HEK293 (cell line): ENCODE data around the gene PDE3A.

Source experiments
- CTCF ChIA-PET: fragments of 350-600 bp; formaldehyde crosslinking; extraction: SDS; loops from one replicate; lab custom pipeline; 2021; ENCODE audit warnings: antibody characterized with exemption; lab: Yijun Ruan, JAX
- POLR2A ChIA-PET: fragments of 300-600 bp; formaldehyde crosslinking; extraction: SDS; loops from one replicate; lab custom pipeline; 2020; ENCODE audit warnings: antibody characterized with exemption, inconsistent platforms; lab: Yijun Ruan, JAX
- H3K27ac ChIP-seq: fragments of 200-500 bp; sonication (Bioruptor generic); 2 replicates; pipeline ENCODE4 v1.5.1; 2014; ENCODE audit warnings: low read depth, low read length, control low read depth, inconsistent platforms; ENCODE audit errors: extremely low read depth
- H3K36me3 ChIP-seq, 2 experiments: fragments of 200-500 bp in 1 of 2; sonication (Bioruptor generic) in 1 of 2; 1 replicate in 1 of 2; 2 replicates in 1 of 2; pipeline ENCODE4 v1.5.1; 2014 to 2017; ENCODE audit warnings: inconsistent platforms in 2 of 2, low read length in 2 of 2; ENCODE audit not compliant: control insufficient read depth in 2 of 2, insufficient read depth in 1 of 2
- H3K4me1 ChIP-seq: fragments of 200-500 bp; sonication (Bioruptor generic); 2 replicates; pipeline ENCODE4 v1.5.1; 2014; ENCODE audit warnings: mild to moderate bottlenecking, low read length, inconsistent platforms; ENCODE audit not compliant: control insufficient read depth, insufficient read depth
- H3K4me3 ChIP-seq: 2 replicates; pipeline ENCODE4 v1.5.1; 2011; ENCODE audit warnings: low read depth, mild to moderate bottlenecking, control low read depth, low read length, moderate library complexity
- H3K9me3 ChIP-seq: fragments of 200-500 bp; sonication (Bioruptor generic); 2 replicates; pipeline ENCODE4 v1.5.1; 2014; ENCODE audit warnings: low read depth, low read length, inconsistent platforms; ENCODE audit not compliant: control insufficient read depth, insufficient read depth
- BCL11B ChIP-seq: fragments of 450-650 bp; formaldehyde crosslinking; IDR thresholded peaks from 2 replicates; pipeline ENCODE4 v1.5.1; 2016; ENCODE audit warnings: low read depth, missing biosample characterization, missing genetic modification characterization
- KLF7 ChIP-seq: fragments of 450-650 bp; formaldehyde crosslinking; IDR thresholded peaks from 2 replicates; pipeline ENCODE4 v1.5.1; 2016; ENCODE audit warnings: missing biosample characterization, missing genetic modification characterization, borderline replicate concordance
- MZF1 ChIP-seq: fragments of 450-650 bp; formaldehyde crosslinking; IDR thresholded peaks from 2 replicates; pipeline ENCODE4 v1.5.1; 2017; ENCODE audit warnings: missing biosample characterization, missing genetic modification characterization, borderline replicate concordance
- TRIM28 ChIP-seq: IDR thresholded peaks from 2 replicates; pipeline ENCODE4 v1.6.1; 2011; ENCODE audit warnings: low read length, control low read depth, borderline replicate concordance
- WT1 ChIP-seq: fragments of 450-650 bp; formaldehyde crosslinking; IDR thresholded peaks from 2 replicates; pipeline ENCODE4 v1.5.1; 2016; ENCODE audit warnings: missing biosample characterization, missing genetic modification characterization
- ZBTB20 ChIP-seq: fragments of 450-650 bp; formaldehyde crosslinking; IDR thresholded peaks from 2 replicates; pipeline ENCODE4 v1.5.1; 2016; ENCODE audit warnings: missing biosample characterization, missing genetic modification characterization
- ZBTB21 ChIP-seq: fragments of 450-650 bp; formaldehyde crosslinking; IDR thresholded peaks from 2 replicates; pipeline ENCODE4 v1.5.1; 2017; ENCODE audit warnings: missing biosample characterization, missing genetic modification characterization
- ZNF133 ChIP-seq: fragments of 450-650 bp; formaldehyde crosslinking; IDR thresholded peaks from 2 replicates; pipeline ENCODE4 v1.5.1; 2016; ENCODE audit warnings: missing biosample characterization, missing genetic modification characterization
- ZNF155 ChIP-seq: fragments of 450-650 bp; formaldehyde crosslinking; IDR thresholded peaks from 2 replicates; pipeline ENCODE4 v1.5.1; 2016; ENCODE audit warnings: missing biosample characterization, missing genetic modification characterization
- ZNF16 ChIP-seq: fragments of 450-650 bp; formaldehyde crosslinking; IDR thresholded peaks from 2 replicates; pipeline ENCODE4 v1.5.1; 2016; ENCODE audit warnings: low read depth, missing biosample characterization, missing genetic modification characterization
- ZNF248 ChIP-seq: fragments of 450-650 bp; formaldehyde crosslinking; IDR thresholded peaks from 2 replicates; pipeline ENCODE4 v1.5.1; 2017; ENCODE audit warnings: missing biosample characterization, missing genetic modification characterization
- ZNF354C ChIP-seq: fragments of 450-650 bp; formaldehyde crosslinking; IDR thresholded peaks from 2 replicates; pipeline ENCODE4 v1.5.1; 2016; ENCODE audit warnings: missing biosample characterization, missing genetic modification characterization, low read depth, borderline replicate concordance
- ZNF433 ChIP-seq: fragments of 450-650 bp; formaldehyde crosslinking; IDR thresholded peaks from 2 replicates; pipeline ENCODE4 v1.5.1; 2016; ENCODE audit warnings: missing biosample characterization, missing genetic modification characterization, low read depth
- ZNF48 ChIP-seq: fragments of 450-650 bp; formaldehyde crosslinking; IDR thresholded peaks from 2 replicates; pipeline ENCODE4 v1.5.1; 2016; ENCODE audit warnings: missing biosample characterization, missing genetic modification characterization
- ZNF501 ChIP-seq: fragments of 450-650 bp; formaldehyde crosslinking; IDR thresholded peaks from 2 replicates; pipeline ENCODE4 v1.5.1; 2016; ENCODE audit warnings: missing biosample characterization, missing genetic modification characterization
- ZNF529 ChIP-seq: fragments of 450-650 bp; formaldehyde crosslinking; IDR thresholded peaks from 2 replicates; pipeline ENCODE4 v1.5.1; 2017; ENCODE audit warnings: missing genetic modification characterization, missing biosample characterization; ENCODE audit not compliant: insufficient replicate concordance
- ZNF530 ChIP-seq: fragments of 450-650 bp; formaldehyde crosslinking; IDR thresholded peaks from 2 replicates; pipeline ENCODE4 v1.5.1; 2016; ENCODE audit warnings: low read depth, missing biosample characterization, missing genetic modification characterization
- ZNF561 ChIP-seq: fragments of 450-650 bp; IDR thresholded peaks from 2 replicates; pipeline ENCODE4 v1.5.1; 2018; ENCODE audit warnings: missing biosample characterization, missing genetic modification characterization, borderline replicate concordance
- ZNF600 ChIP-seq: fragments of 450-650 bp; formaldehyde crosslinking; IDR thresholded peaks from 2 replicates; pipeline ENCODE4 v1.5.1; 2016; ENCODE audit warnings: missing biosample characterization, missing genetic modification characterization
- ZNF658 ChIP-seq: fragments of 450-650 bp; formaldehyde crosslinking; IDR thresholded peaks from 2 replicates; pipeline ENCODE4; 2016; ENCODE audit warnings: missing biosample characterization, missing genetic modification characterization
- ZNF660 ChIP-seq: fragments of 450-650 bp; IDR thresholded peaks from 2 replicates; pipeline ENCODE4 v1.5.1; 2018; ENCODE audit warnings: missing biosample characterization, mild to moderate bottlenecking, missing genetic modification characterization
- ZNF664 ChIP-seq: fragments of 450-650 bp; formaldehyde crosslinking; IDR thresholded peaks from 2 replicates; pipeline ENCODE4 v1.5.1; 2016; ENCODE audit warnings: missing biosample characterization, missing genetic modification characterization
- ZNF707 ChIP-seq: fragments of 450-650 bp; formaldehyde crosslinking; IDR thresholded peaks from 2 replicates; pipeline ENCODE4 v1.5.1; 2016; ENCODE audit warnings: missing biosample characterization, missing genetic modification characterization
- ZNF792 ChIP-seq: fragments of 450-650 bp; formaldehyde crosslinking; IDR thresholded peaks from 2 replicates; pipeline ENCODE4 v1.5.1; 2016; ENCODE audit warnings: missing biosample characterization, missing genetic modification characterization
- ZSCAN16 ChIP-seq: fragments of 450-650 bp; formaldehyde crosslinking; IDR thresholded peaks from 2 replicates; pipeline ENCODE4 v1.5.1; 2016; ENCODE audit warnings: missing biosample characterization, missing genetic modification characterization
- TF ChIP-seq, protein P1 (sequence below): fragments of 450-650 bp; formaldehyde crosslinking; IDR thresholded peaks from 2 replicates; pipeline ENCODE4 v1.5.1; 2017; ENCODE audit warnings: missing biosample characterization, missing genetic modification characterization
- TF ChIP-seq, protein P2 (sequence below): fragments of 450-650 bp; formaldehyde crosslinking; IDR thresholded peaks from 2 replicates; pipeline ENCODE4 v1.5.1; 2016; ENCODE audit warnings: missing biosample characterization, missing genetic modification characterization

PDE3A gene

DNA sequence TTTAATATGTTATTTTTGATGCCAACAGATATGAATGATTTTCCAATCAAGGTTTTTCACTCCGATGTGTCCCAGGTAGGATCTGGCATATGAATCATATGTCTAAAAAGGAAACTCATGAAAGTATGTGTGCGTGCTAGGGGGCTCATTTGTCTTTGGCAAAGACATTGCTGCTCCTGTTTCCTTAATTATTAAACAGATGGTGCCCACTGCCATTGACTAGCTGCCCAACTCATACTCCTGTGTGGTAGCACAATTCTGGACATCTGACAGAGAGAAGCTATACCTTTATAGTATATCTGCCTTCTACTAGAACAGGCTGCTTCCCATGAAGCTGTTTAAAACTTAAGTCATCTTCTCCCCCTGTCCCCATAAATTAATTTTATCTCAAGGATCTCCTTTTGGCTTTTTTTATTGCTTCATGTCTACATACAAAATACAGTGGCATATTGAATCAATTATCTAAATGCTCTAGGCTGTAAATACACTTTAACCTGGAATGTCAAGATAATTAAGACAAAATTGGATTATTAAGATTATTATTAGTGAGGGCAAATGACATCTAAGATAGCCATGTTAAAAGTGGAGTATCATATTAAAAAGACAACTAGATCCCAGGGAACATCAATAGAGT is 1.4 kb upstream of the PDE3A start:
- no peak for TF ChIP-seq ZNF501 (tag by site-specific recombination)
- TF ChIP-seq ZNF600 (tag by site-specific recombination), result no peak
- TF ChIP-seq ZNF530 (tag by site-specific recombination), result no peak
- TF ChIP-seq, protein P1, sequence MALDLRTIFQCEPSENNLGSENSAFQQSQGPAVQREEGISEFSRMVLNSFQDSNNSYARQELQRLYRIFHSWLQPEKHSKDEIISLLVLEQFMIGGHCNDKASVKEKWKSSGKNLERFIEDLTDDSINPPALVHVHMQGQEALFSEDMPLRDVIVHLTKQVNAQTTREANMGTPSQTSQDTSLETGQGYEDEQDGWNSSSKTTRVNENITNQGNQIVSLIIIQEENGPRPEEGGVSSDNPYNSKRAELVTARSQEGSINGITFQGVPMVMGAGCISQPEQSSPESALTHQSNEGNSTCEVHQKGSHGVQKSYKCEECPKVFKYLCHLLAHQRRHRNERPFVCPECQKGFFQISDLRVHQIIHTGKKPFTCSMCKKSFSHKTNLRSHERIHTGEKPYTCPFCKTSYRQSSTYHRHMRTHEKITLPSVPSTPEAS (tag by site-specific recombination), result no peak
- no peak for TF ChIP-seq TRIM28
- TF ChIP-seq ZNF433 (tag by site-specific recombination), result no peak
- TF ChIP-seq ZBTB20 (tag by site-specific recombination), result no peak
- TF ChIP-seq ZNF529 (tag by site-specific recombination), result no peak
- TF ChIP-seq ZNF133 (tag by site-specific recombination), result no peak
- TF ChIP-seq MZF1, result no peak
- TF ChIP-seq ZNF792 (tag by site-specific recombination), result no peak
- TF ChIP-seq, all 188 proteins: peak for 0
- POLR2A ChIA-PET, result no interaction called here

DNA sequence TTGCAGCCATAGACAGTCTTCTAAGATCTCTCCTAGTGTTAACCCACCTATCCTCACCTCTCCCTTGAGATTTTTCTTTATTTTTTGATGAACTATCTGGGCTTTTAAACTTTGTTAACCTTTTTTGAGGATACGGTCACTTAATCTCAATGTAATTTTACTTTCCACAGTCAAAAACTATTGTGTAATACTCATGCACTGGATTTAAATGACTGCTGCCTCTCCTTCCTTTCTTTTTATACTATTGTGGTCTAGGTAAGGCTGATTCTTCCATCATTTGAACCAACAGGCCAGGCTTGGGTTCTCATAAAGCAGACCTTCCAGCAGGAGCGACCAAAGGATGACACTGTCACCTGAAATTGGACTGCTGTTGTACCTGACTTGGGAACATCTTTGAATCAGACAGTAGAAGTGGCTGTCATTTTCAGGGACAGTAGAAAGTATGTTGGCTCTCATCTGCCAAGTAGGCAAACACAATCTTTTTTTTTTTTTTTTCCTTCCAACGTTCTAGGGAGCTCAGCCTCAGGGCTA is 689 bp upstream of the PDE3A start:
- ChIA-PET POLR2A (no interaction called here), CTCF (interaction anchor here (0.7 kb wide), 1 partner anchor 10 kb away, joined by 3 read pairs; no protein-coding TSS in a partner anchor)
- H3K4me3 ChIP-seq, result peak overlapping the region; percentile 55
- H3K36me3 ChIP-seq, result no peaks in the 10 kb centered on the region
- no peak overlapping the region for H3K27ac ChIP-seq
- TF ChIP-seq, protein P1 (tag by site-specific recombination), result no peak
- no peak for TF ChIP-seq ZNF16 (tag by site-specific recombination)
- no peak for TF ChIP-seq ZBTB21 (tag by site-specific recombination)
- no peak for TF ChIP-seq ZNF48 (tag by site-specific recombination)
- TF ChIP-seq ZNF155 (tag by site-specific recombination), result no peak
- TF ChIP-seq ZSCAN16 (tag by site-specific recombination), result no peak
- no peak for TF ChIP-seq ZNF664
- no peak for TF ChIP-seq KLF7
- TF ChIP-seq ZNF658 (tag by site-specific recombination), result no peak
- no peaks in the 10 kb centered on the region; the same call in 1 of the 2 replicates for H3K4me1 ChIP-seq
- no peaks in the 10 kb centered on the region for H3K9me3 ChIP-seq

More for the DNA sequence above, 1.4 kb upstream of the PDE3A start:
- CTCF ChIA-PET, result interaction anchor here (0.7 kb wide), 1 partner anchor 10 kb away, joined by 3 read pairs; no protein-coding TSS in a partner anchor
- no peaks in the 10 kb centered on the region for H3K9me3 ChIP-seq
- no peaks in the 10 kb centered on the region for H3K36me3 ChIP-seq
- H3K27ac ChIP-seq, result no peak overlapping the region
- no peak overlapping the region for H3K4me3 ChIP-seq
- no peaks in the 10 kb centered on the region; the same call in 1 of the 2 replicates for H3K4me1 ChIP-seq

DNA sequence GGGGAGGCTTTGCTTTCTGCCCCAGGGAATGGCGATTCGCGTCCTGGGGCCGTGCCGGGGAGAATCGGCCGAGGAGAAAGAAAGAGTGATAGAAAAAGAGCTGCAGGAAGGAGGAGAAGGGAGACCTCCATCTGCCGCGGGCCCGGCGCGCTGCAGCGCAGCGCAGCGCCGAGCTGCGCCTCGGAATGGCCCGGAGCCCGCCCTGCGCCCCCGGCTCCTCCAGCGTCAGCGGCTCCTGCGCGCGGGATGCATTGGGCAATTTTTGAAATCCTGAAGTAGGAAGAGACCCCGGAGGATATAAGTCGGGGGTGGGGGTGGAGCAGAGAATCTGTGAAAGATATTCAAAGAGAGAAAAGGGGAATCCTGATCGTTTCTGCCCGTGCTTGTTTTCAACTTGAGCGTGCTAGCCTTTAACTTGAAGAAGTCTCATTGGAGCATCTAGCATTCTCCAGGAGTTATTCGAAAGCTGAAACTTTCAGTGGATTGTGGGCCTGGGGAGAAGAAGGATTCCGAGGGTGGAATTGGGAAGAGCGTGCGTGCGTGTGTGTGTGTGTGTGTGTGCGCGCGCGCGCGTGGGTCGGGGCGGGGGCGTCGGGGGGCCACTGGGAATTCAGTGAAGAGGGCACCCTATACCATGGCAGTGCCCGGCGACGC is 441 bp downstream of the PDE3A start:
- no peaks in the 10 kb centered on the region; the same call in 1 of the 2 replicates for H3K4me1 ChIP-seq
- no peaks in the 10 kb centered on the region for H3K9me3 ChIP-seq
- no peaks in the 10 kb centered on the region for H3K36me3 ChIP-seq
- ChIA-PET POLR2A (no interaction called here), CTCF (interaction anchor here (0.7 kb wide), 1 partner anchor 8 kb away, joined by 3 read pairs; no protein-coding TSS in a partner anchor)
- peak overlapping the region; percentile 55 for H3K4me3 ChIP-seq
- no peak overlapping the region for H3K27ac ChIP-seq
- TF ChIP-seq ZNF707, result no peak
- TF ChIP-seq, protein P2, sequence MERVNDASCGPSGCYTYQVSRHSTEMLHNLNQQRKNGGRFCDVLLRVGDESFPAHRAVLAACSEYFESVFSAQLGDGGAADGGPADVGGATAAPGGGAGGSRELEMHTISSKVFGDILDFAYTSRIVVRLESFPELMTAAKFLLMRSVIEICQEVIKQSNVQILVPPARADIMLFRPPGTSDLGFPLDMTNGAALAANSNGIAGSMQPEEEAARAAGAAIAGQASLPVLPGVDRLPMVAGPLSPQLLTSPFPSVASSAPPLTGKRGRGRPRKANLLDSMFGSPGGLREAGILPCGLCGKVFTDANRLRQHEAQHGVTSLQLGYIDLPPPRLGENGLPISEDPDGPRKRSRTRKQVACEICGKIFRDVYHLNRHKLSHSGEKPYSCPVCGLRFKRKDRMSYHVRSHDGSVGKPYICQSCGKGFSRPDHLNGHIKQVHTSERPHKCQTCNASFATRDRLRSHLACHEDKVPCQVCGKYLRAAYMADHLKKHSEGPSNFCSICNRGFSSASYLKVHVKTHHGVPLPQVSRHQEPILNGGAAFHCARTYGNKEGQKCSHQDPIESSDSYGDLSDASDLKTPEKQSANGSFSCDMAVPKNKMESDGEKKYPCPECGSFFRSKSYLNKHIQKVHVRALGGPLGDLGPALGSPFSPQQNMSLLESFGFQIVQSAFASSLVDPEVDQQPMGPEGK (tag by site-specific recombination), result peak; percentile 51; the same call in 1 of the 2 replicates
- no peak for TF ChIP-seq ZNF248 (tag by site-specific recombination)
- 0 out of 2 replicates have a peak, but pooled peaks have one; percentile 32 for TF ChIP-seq ZNF660 (tag by site-specific recombination)
- TF ChIP-seq BCL11B (tag by site-specific recombination), result no peak
- TF ChIP-seq ZNF561 (tag by site-specific recombination), result no peak
- no peak for TF ChIP-seq ZNF354C (tag by site-specific recombination)
- TF ChIP-seq WT1 (tag by site-specific recombination), result no peak
- no peak for TF ChIP-seq ZNF600 (tag by site-specific recombination)
